ENCODE results near the gene TMPRSS13. TPM values are rescaled to one million over a fixed set of nuclear protein-coding genes. Genes with fewer than 3 reads are reported as not detected.

TMPRSS13 gene
- total RNA-seq, 6 experiments from 2014 or later: 0.09 to 0.61 (median 0.12) TPM; not detected in 3

GRCh38 chr11:117876341-117877119, 52.7 kb downstream of the TMPRSS13 start, which contains the start of gene FXYD6:
Gene FXYD6, minus strand, starts transcription at chr11:117876658. Its CDS starts 33,882 bp downstream, at chr11:117842776.
- no peaks in the 10 kb centered on the region for H3K4me1 ChIP-seq
- H3K27me3 ChIP-seq: peaks cover 0 to 4% of the 10 kb centered on the region in 2 donors
- DNase-seq (peak in 1 of 3 donors; percentile 54), ATAC-seq (peak; percentile 49 to 74 (median 67))
- no peaks in the 10 kb centered on the region for H3K9me3 ChIP-seq
- WGBS (ENCODE audit: insufficient coverage, low coverage, low lambda C conversion rate, missing lambda C conversion rate): 1% methylated on average over 23 of the region's 63 CpGs
- H3K36me3 ChIP-seq: no peaks in the 10 kb centered on the region
- TF ChIP-seq POLR2A (IDR thresholded peaks at IDR 0.05): no peak
- no peak for TF ChIP-seq CTCF (IDR thresholded peaks at IDR 0.05)
- intact Hi-C loops (cut with DNase I): no loop called here
- peak within 1 kb of the TSS; percentile 43 to 78 (median 49) for H3K27ac ChIP-seq
- peak within 1 kb of the TSS; percentile 39 to 48 (median 42) for H3K4me3 ChIP-seq

GRCh38 chr11:117876059-117876340, 53.2 kb downstream of the TMPRSS13 start:
- 0% methylated on average over 8 of the region's 9 CpGs for WGBS (ENCODE audit: insufficient coverage, low coverage, low lambda C conversion rate, missing lambda C conversion rate)
- Histone ChIP-seq H3K9me3 (no peaks in the 10 kb centered on the region), H3K36me3 (no peaks in the 10 kb centered on the region), H3K27me3 (peaks cover 0 to 4% of the 10 kb centered on the region in 2 donors), H3K4me3 (peak overlapping the region; percentile 39 to 48 (median 42)), H3K27ac (peak overlapping the region in 2 of 3 donors; percentile 43 to 78), H3K4me1 (no peaks in the 10 kb centered on the region)
- intact Hi-C loops (cut with DNase I): no loop called here
- DNase-seq (no peak), ATAC-seq (no peak)
- TF ChIP-seq CTCF (IDR thresholded peaks at IDR 0.05) (no peak), POLR2A (IDR thresholded peaks at IDR 0.05) (no peak)

GRCh38 chr11:117875382-117876058, 53.7 kb downstream of the TMPRSS13 start:
- no peak for DNase-seq
- Histone ChIP-seq H3K27ac (peak overlapping the region in 1 of 3 donors; percentile 78), H3K36me3 (no peaks in the 10 kb centered on the region), H3K4me3 (peak overlapping the region; percentile 39 to 48 (median 42)), H3K9me3 (no peaks in the 10 kb centered on the region), H3K27me3 (peaks cover 0 to 4% of the 10 kb centered on the region in 2 donors), H3K4me1 (no peaks in the 10 kb centered on the region)
- TF ChIP-seq CTCF (IDR thresholded peaks at IDR 0.05): no peak
- TF ChIP-seq POLR2A (IDR thresholded peaks at IDR 0.05): no peak
- intact Hi-C loops (cut with DNase I): no loop called here
- WGBS (ENCODE audit: insufficient coverage, low coverage, low lambda C conversion rate, missing lambda C conversion rate): 4% methylated on average over 16 of the region's 20 CpGs
- peak in 2 of 4 donors; percentile 7 to 11 for ATAC-seq

- no peak for DNase-seq
- H3K27me3 ChIP-seq: peaks cover 0 to 4% of the 10 kb centered on the region in 2 donors
- TF ChIP-seq CTCF (IDR thresholded peaks at IDR 0.05) (no peak), POLR2A (IDR thresholded peaks at IDR 0.05) (no peak)
- no peak overlapping the region for H3K27ac ChIP-seq
- H3K4me3 ChIP-seq: no peak overlapping the region
- intact Hi-C loops (cut with DNase I): no loop called here
- WGBS (ENCODE audit: insufficient coverage, low coverage, low lambda C conversion rate, missing lambda C conversion rate): 70% methylated on average over 4 of the region's 4 CpGs
- ATAC-seq: no peak
- no peaks in the 10 kb centered on the region for H3K4me1 ChIP-seq
- no peaks in the 10 kb centered on the region for H3K9me3 ChIP-seq
- no peaks in the 10 kb centered on the region for H3K36me3 ChIP-seq
These were observed 54.3 kb downstream of the TMPRSS13 start for GRCh38 chr11:117874910-117875381.
